Gastrocnemius medialis (tissue), 4 donors: ENCODE measurements around the gene TMEM117. TPM values are rescaled to one million over a fixed set of nuclear protein-coding genes. Genes with fewer than 3 reads are reported as not detected.

Experiments
- ATAC-seq, 2 donors: fragments of 150-250 bp; one replicate each; pipeline ENCODE4 v1.9.1; 2016
- DNase-seq, 2 donors: peaks; one replicate each; pipeline ENCODE4 v3.0.0-alpha.2; 2019
- H3K27ac ChIP-seq, 4 donors: fragments of 200-600 bp; sonication (generic); 1 replicate in 1 of 4; 2 replicates in 3 of 4; pipeline ENCODE4 v1.5.1; 2016 to 2018; ENCODE audit warnings: mild to moderate bottlenecking in 2 of 4, moderate library complexity in 1 of 4
- H3K27me3 ChIP-seq, 3 donors: fragments of 200-600 bp; sonication (generic) in 2 of 3; 1 replicate in 1 of 3; 2 replicates in 2 of 3; pipeline versions ENCODE4 v1.5.1 to v1.6.0; 2016 to 2019; ENCODE audit warnings: mild to moderate bottlenecking in 1 of 3, moderate library complexity in 1 of 3
- H3K36me3 ChIP-seq, 2 donors: fragments of 200-600 bp; sonication (generic) in 1 of 2; one replicate each; pipeline ENCODE4 v1.5.1; 2017 to 2018
- H3K4me1 ChIP-seq, 2 donors: fragments of 200-600 bp; sonication (generic) in 1 of 2; one replicate each; pipeline ENCODE4 v1.5.1; 2016 to 2017; ENCODE audit warnings: mild to moderate bottlenecking in 2 of 2
- H3K4me3 ChIP-seq, 4 donors: fragments of 200-600 bp; sonication (generic) in 3 of 4; 1 replicate in 1 of 4; 2 replicates in 3 of 4; pipeline ENCODE4 v1.5.1; 2016 to 2019; ENCODE audit warnings: mild to moderate bottlenecking in 2 of 4
- H3K9me3 ChIP-seq, 3 donors: fragments of 200-600 bp; sonication (generic) in 2 of 3; 1 replicate in 1 of 3; 2 replicates in 2 of 3; pipeline ENCODE4 v1.5.1; 2016 to 2019
- CTCF ChIP-seq, 5 experiments: fragments of 450-650 bp in 3 of 5; fragments of 200-600 bp in 2 of 5; sonication (generic) in 2 of 5; IDR thresholded peaks in 4 of 5; conservative IDR thresholded peaks in 1 of 5; 1 replicate in 4 of 5; 2 replicates in 1 of 5; pipeline ENCODE4 v1.5.1; 2016 to 2019; ENCODE audit warnings: antibody characterized with exemption in 5 of 5, mild to moderate bottlenecking in 3 of 5, moderate library complexity in 3 of 5
- POLR2A ChIP-seq, 2 donors: fragments of 450-650 bp; IDR thresholded peaks; one replicate each; pipeline ENCODE4 v1.6.1; 2017; ENCODE audit warnings: antibody characterized with exemption in 2 of 2, mild to moderate bottlenecking in 2 of 2, moderate library complexity in 2 of 2
- in situ Hi-C, 4 donors: fragments of 200-750 bp; cut with MboI; loops; one replicate each; pipeline versions ENCODE4 v1.15.0 to v1.8.0; 2017; ENCODE audit warnings: low sequenced_read_pairs in 4 of 4
- intact Hi-C: fragments of 100-400 bp; cut with DNase I; formaldehyde crosslinking; loops from one replicate; pipeline ENCODE4 v1.15.1; 2023; ENCODE audit warnings: low total_unique reads
- total RNA-seq, 4 donors: library from RNA; depleted of rRNA; stranded (reverse); fragments of >200 nt; gene quantifications; one replicate each; pipeline versions ENCODE4 v1.1.0 to v1.2.3, GENCODE V29; 2016

Gene TMEM117
- total RNA-seq, 4 donors from 2014 or later: 3.5 to 19.4 (median 6.1) TPM

GRCh38 chr12:44296624-44297197 is 460.8 kb downstream of the TMEM117 start:
- no peaks in the 10 kb centered on the region for H3K36me3 ChIP-seq
- no peaks in the 10 kb centered on the region for H3K27me3 ChIP-seq
- H3K4me1 ChIP-seq: no peaks in the 10 kb centered on the region
- in situ Hi-C loops: no loop called here
- no peak overlapping the region for H3K27ac ChIP-seq
- H3K9me3 ChIP-seq: peaks cover 0 to 3% (median 0%) of the 10 kb centered on the region in 3 donors
- DNase-seq (no peak), ATAC-seq (no peak)
- H3K4me3 ChIP-seq: no peak overlapping the region
- intact Hi-C loops: no loop called here
- TF ChIP-seq CTCF (IDR thresholded peaks at IDR 0.05 in 4 of 5, conservative IDR thresholded peaks at IDR 0.05 in 1 of 5): no peak
- TF ChIP-seq POLR2A (IDR thresholded peaks at IDR 0.05): no peak

- no peak overlapping the region for H3K27ac ChIP-seq
- in situ Hi-C loops: no loop called here
These were observed 463.6 kb downstream of the TMEM117 start for GRCh38 chr12:44299524-44299923.

GRCh38 chr12:44307506-44308168 is 471.8 kb downstream of the TMEM117 start:
- intact Hi-C loops: no loop called here
- TF ChIP-seq CTCF (IDR thresholded peaks at IDR 0.05 in 4 of 5, conservative IDR thresholded peaks at IDR 0.05 in 1 of 5): no peak
- no peak for TF ChIP-seq POLR2A (IDR thresholded peaks at IDR 0.05)
- Histone ChIP-seq H3K9me3 (peaks cover 0 to 3% (median 0%) of the 10 kb centered on the region in 3 donors), H3K27ac (no peak overlapping the region), H3K4me1 (peaks cover 3 to 5% of the 10 kb centered on the region in 2 donors), H3K4me3 (no peak overlapping the region), H3K36me3 (no peaks in the 10 kb centered on the region), H3K27me3 (no peaks in the 10 kb centered on the region)
- DNase-seq (no peak), ATAC-seq (no peak)
- in situ Hi-C loops: no loop called here

More at GRCh38 chr12:44299524-44299923, 463.6 kb downstream of the TMEM117 start:
- TF ChIP-seq CTCF (IDR thresholded peaks at IDR 0.05 in 4 of 5, conservative IDR thresholded peaks at IDR 0.05 in 1 of 5) (no peak), POLR2A (IDR thresholded peaks at IDR 0.05) (no peak)
- Histone ChIP-seq H3K9me3 (peaks cover 0 to 3% (median 0%) of the 10 kb centered on the region in 3 donors), H3K4me1 (no peaks in the 10 kb centered on the region), H3K27me3 (no peaks in the 10 kb centered on the region), H3K36me3 (no peaks in the 10 kb centered on the region), H3K4me3 (no peak overlapping the region)
- intact Hi-C loops: no loop called here
- ATAC-seq (no peak), DNase-seq (no peak)

- Histone ChIP-seq H3K4me3 (no peak overlapping the region), H3K27ac (no peak overlapping the region), H3K36me3 (no peaks in the 10 kb centered on the region), H3K27me3 (no peaks in the 10 kb centered on the region), H3K9me3 (peaks cover 0 to 3% (median 0%) of the 10 kb centered on the region in 3 donors), H3K4me1 (no peaks in the 10 kb centered on the region)
- intact Hi-C loops (no loop called here), in situ Hi-C loops (no loop called here)
- TF ChIP-seq POLR2A (IDR thresholded peaks at IDR 0.05) (no peak), CTCF (IDR thresholded peaks at IDR 0.05 in 4 of 5, conservative IDR thresholded peaks at IDR 0.05 in 1 of 5) (no peak)
- DNase-seq: no peak
- no peak for ATAC-seq
These were observed 477.3 kb downstream of the TMEM117 start for GRCh38 chr12:44313188-44313587.
